Measurements from ENCODE around the gene ASTN2.

DNA sequence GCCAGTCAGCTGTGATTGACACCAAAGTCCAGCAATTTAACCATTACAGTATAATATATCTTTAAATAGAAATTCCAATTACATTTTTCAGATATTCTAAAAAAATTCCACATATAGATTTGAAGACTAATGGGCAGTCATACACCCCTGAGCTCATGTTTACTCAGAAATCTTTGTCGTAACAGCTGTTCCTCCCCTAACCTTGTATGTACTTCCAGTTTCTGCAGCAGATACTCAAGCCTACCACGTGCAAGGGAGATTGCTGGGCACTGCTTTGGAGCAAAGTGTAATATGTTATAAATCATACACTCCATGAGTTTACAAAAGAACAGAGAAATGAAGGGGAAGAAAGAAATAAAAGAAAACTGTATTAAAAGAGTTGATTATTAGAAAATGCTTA lies 486.6 kb downstream of the ASTN2 start:
- TF ChIP-seq GATA3 (IDR thresholded peaks at IDR 0.05; ENCODE audit: low read depth, low read length), result no peak
- TF ChIP-seq GATA2 (IDR thresholded peaks at IDR 0.05; ENCODE audit: low read depth, low read length), result no peak

All from SH-SY5Y (cell line).